ENCODE data around the gene PDHX.

The PDHX gene

GRCh38 chr11:34929794-34930763 lies 13.7 kb downstream of the PDHX start:
- DNase-seq (ENCODE audit: low read depth, low spot score): no peak
- Histone ChIP-seq H3K36me3 (ENCODE audit: insufficient read depth, low read length) (peaks cover 9% of the 10 kb centered on the region; the same call in 1 of the 2 replicates), H3K27ac (no peak overlapping the region), H3K4me3 (no peak overlapping the region), H3K9ac (ENCODE audit: insufficient read length) (no peak overlapping the region), H3K9me3 (ENCODE audit: low read depth, low read length) (no peaks in the 10 kb centered on the region)
- TF ChIP-seq FOXP2 (optimal IDR thresholded peaks at IDR 0.05; ENCODE audit: control extremely low read depth, extremely low read length, insufficient read depth) (no peak), EZH2 (IDR thresholded peaks at IDR 0.05) (no peak), POLR2AphosphoS5 (IDR thresholded peaks at IDR 0.05; ENCODE audit: borderline replicate concordance, low read depth, low read length) (no peak)

- TF ChIP-seq EZH2 (IDR thresholded peaks at IDR 0.05): no peak
- no peak for TF ChIP-seq FOXP2 (optimal IDR thresholded peaks at IDR 0.05; ENCODE audit: control extremely low read depth, extremely low read length, insufficient read depth)
- TF ChIP-seq POLR2AphosphoS5 (IDR thresholded peaks at IDR 0.05; ENCODE audit: borderline replicate concordance, low read depth, low read length): no peak
- Histone ChIP-seq H3K36me3 (ENCODE audit: insufficient read depth, low read length) (peaks cover 9% of the 10 kb centered on the region; the same call in 1 of the 2 replicates), H3K27ac (no peak overlapping the region), H3K9me3 (ENCODE audit: low read depth, low read length) (no peaks in the 10 kb centered on the region), H3K4me3 (no peak overlapping the region), H3K9ac (ENCODE audit: insufficient read length) (no peak overlapping the region)
- DNase-seq (ENCODE audit: low read depth, low spot score): no peak
Observed at GRCh38 chr11:34936945-34937629, 20.7 kb downstream of the PDHX start.

GRCh38 chr11:34938611-34939010 lies 22.2 kb downstream of the PDHX start:
- peaks cover 3% of the 10 kb centered on the region; the same call in 1 of the 2 replicates for H3K36me3 ChIP-seq (ENCODE audit: insufficient read depth, low read length)
- no peak overlapping the region for H3K4me3 ChIP-seq
- H3K9me3 ChIP-seq (ENCODE audit: low read depth, low read length): no peaks in the 10 kb centered on the region
- no peak for DNase-seq (ENCODE audit: low read depth, low spot score)
- no peak overlapping the region for H3K9ac ChIP-seq (ENCODE audit: insufficient read length)
- no peak overlapping the region for H3K27ac ChIP-seq
- TF ChIP-seq POLR2AphosphoS5 (IDR thresholded peaks at IDR 0.05; ENCODE audit: borderline replicate concordance, low read depth, low read length): no peak
- no peak for TF ChIP-seq FOXP2 (optimal IDR thresholded peaks at IDR 0.05; ENCODE audit: control extremely low read depth, extremely low read length, insufficient read depth)
- TF ChIP-seq EZH2 (IDR thresholded peaks at IDR 0.05): no peak

GRCh38 chr11:34940026-34940677 lies 23.7 kb downstream of the PDHX start:
- Histone ChIP-seq H3K4me3 (no peak overlapping the region), H3K27ac (no peak overlapping the region), H3K9ac (ENCODE audit: insufficient read length) (no peak overlapping the region), H3K36me3 (ENCODE audit: insufficient read depth, low read length) (no peaks in the 10 kb centered on the region; the same call in 1 of the 2 replicates), H3K9me3 (ENCODE audit: low read depth, low read length) (peaks cover 2% of the 10 kb centered on the region; the same call in 1 of the 2 replicates)
- TF ChIP-seq EZH2 (IDR thresholded peaks at IDR 0.05) (no peak), FOXP2 (optimal IDR thresholded peaks at IDR 0.05; ENCODE audit: control extremely low read depth, extremely low read length, insufficient read depth) (no peak), POLR2AphosphoS5 (IDR thresholded peaks at IDR 0.05; ENCODE audit: borderline replicate concordance, low read depth, low read length) (no peak)
- no peak for DNase-seq (ENCODE audit: low read depth, low spot score)

- no peak for TF ChIP-seq FOXP2 (optimal IDR thresholded peaks at IDR 0.05; ENCODE audit: control extremely low read depth, extremely low read length, insufficient read depth)
- TF ChIP-seq EZH2 (IDR thresholded peaks at IDR 0.05): no peak
- TF ChIP-seq POLR2AphosphoS5 (IDR thresholded peaks at IDR 0.05; ENCODE audit: borderline replicate concordance, low read depth, low read length): no peak
- no peak overlapping the region for H3K9ac ChIP-seq (ENCODE audit: insufficient read length)
- H3K4me3 ChIP-seq: no peak overlapping the region
- H3K27ac ChIP-seq: no peak overlapping the region
- peaks cover 2% of the 10 kb centered on the region; the same call in 1 of the 2 replicates for H3K9me3 ChIP-seq (ENCODE audit: low read depth, low read length)
- H3K36me3 ChIP-seq (ENCODE audit: insufficient read depth, low read length): no peaks in the 10 kb centered on the region; the same call in 1 of the 2 replicates
- no peak for DNase-seq (ENCODE audit: low read depth, low spot score)
Observed at GRCh38 chr11:34941688-34942087, 25.3 kb downstream of the PDHX start.

GRCh38 chr11:34944692-34945091 lies 28.3 kb downstream of the PDHX start:
- Histone ChIP-seq H3K36me3 (ENCODE audit: insufficient read depth, low read length) (no peaks in the 10 kb centered on the region; the same call in 1 of the 2 replicates), H3K9ac (ENCODE audit: insufficient read length) (no peak overlapping the region), H3K4me3 (no peak overlapping the region), H3K27ac (no peak overlapping the region), H3K9me3 (ENCODE audit: low read depth, low read length) (peaks cover 2% of the 10 kb centered on the region; the same call in 1 of the 2 replicates)
- no peak for DNase-seq (ENCODE audit: low read depth, low spot score)
- TF ChIP-seq POLR2AphosphoS5 (IDR thresholded peaks at IDR 0.05; ENCODE audit: borderline replicate concordance, low read depth, low read length): no peak
- TF ChIP-seq FOXP2 (optimal IDR thresholded peaks at IDR 0.05; ENCODE audit: control extremely low read depth, extremely low read length, insufficient read depth): no peak
- TF ChIP-seq EZH2 (IDR thresholded peaks at IDR 0.05): no peak

- DNase-seq (ENCODE audit: low read depth, low spot score): no peak
- H3K9me3 ChIP-seq (ENCODE audit: low read depth, low read length): peaks cover 2% of the 10 kb centered on the region; the same call in 1 of the 2 replicates
- H3K9ac ChIP-seq (ENCODE audit: insufficient read length): no peak overlapping the region
- TF ChIP-seq FOXP2 (optimal IDR thresholded peaks at IDR 0.05; ENCODE audit: control extremely low read depth, extremely low read length, insufficient read depth) (no peak), POLR2AphosphoS5 (IDR thresholded peaks at IDR 0.05; ENCODE audit: borderline replicate concordance, low read depth, low read length) (no peak), EZH2 (IDR thresholded peaks at IDR 0.05) (no peak)
- 0 out of 2 replicates have a peak overlapping the region, but pooled peaks have one; percentile 18 for H3K4me3 ChIP-seq
- peak overlapping the region; percentile 84 for H3K27ac ChIP-seq
- H3K36me3 ChIP-seq (ENCODE audit: insufficient read depth, low read length): no peaks in the 10 kb centered on the region
Observed at GRCh38 chr11:34948696-34949095, 32.3 kb downstream of the PDHX start.

Data from SK-N-MC (cell line).